ENCODE measurements around the gene WIPF2. TPM values are rescaled to one million over a fixed set of nuclear protein-coding genes. Genes with fewer than 3 reads are reported as not detected.
"Not testable (repeated sequence)": the region's sequence is repeated elsewhere in the genome, so short reads cannot be mapped to it uniquely, and the experiment has no call there.

WIPF2 gene
- total RNA-seq, 1 experiment from 2014 or later = 9.0 TPM

- no peak for DNase-seq
- Histone ChIP-seq H3K27me3 (no peaks in the 10 kb centered on the region), H3K4me3 (no peak overlapping the region), H3K4me1 (no peaks in the 10 kb centered on the region), H3K27ac (no peak overlapping the region), H3K9me3 (replicated peaks) (no peaks in the 10 kb centered on the region), H3K36me3 (peaks cover 6% of the 10 kb centered on the region)
These were observed 37.9 kb upstream of the WIPF2 start for GRCh38 chr17:40181205-40181604.

- H3K4me1 ChIP-seq = no peaks in the 10 kb centered on the region
- H3K36me3 ChIP-seq = no peaks in the 10 kb centered on the region
- H3K27ac ChIP-seq = no peak overlapping the region
- H3K4me3 ChIP-seq = no peak overlapping the region
- H3K27me3 ChIP-seq = no peaks in the 10 kb centered on the region
- no peaks in the 10 kb centered on the region for H3K9me3 ChIP-seq (replicated peaks)
- no peak for DNase-seq
These were observed 36.5 kb upstream of the WIPF2 start for GRCh38 chr17:40182606-40183005.

- no peaks in the 10 kb centered on the region for H3K4me1 ChIP-seq
- no peaks in the 10 kb centered on the region for H3K9me3 ChIP-seq (replicated peaks)
- H3K27ac ChIP-seq = no peak overlapping the region
- no peaks in the 10 kb centered on the region for H3K27me3 ChIP-seq
- H3K4me3 ChIP-seq = no peak overlapping the region
- DNase-seq = no peak
- H3K36me3 ChIP-seq = no peaks in the 10 kb centered on the region
These were observed 31.9 kb upstream of the WIPF2 start for GRCh38 chr17:40187238-40187637.

GRCh38 chr17:40188694-40189093, 30.4 kb upstream of the WIPF2 start:
- Histone ChIP-seq H3K36me3 (no peaks in the 10 kb centered on the region), H3K4me1 (no peaks in the 10 kb centered on the region), H3K27me3 (no peaks in the 10 kb centered on the region), H3K9me3 (replicated peaks) (no peaks in the 10 kb centered on the region), H3K27ac (no peak overlapping the region), H3K4me3 (no peak overlapping the region)
- no peak for DNase-seq

- Histone ChIP-seq H3K27ac (no peak overlapping the region), H3K27me3 (no peaks in the 10 kb centered on the region), H3K4me1 (peaks cover 12% of the 10 kb centered on the region), H3K9me3 (replicated peaks) (no peaks in the 10 kb centered on the region), H3K36me3 (0 out of 2 replicates have a peak, but pooled peaks cover 2% of the 10 kb centered on the region), H3K4me3 (no peak overlapping the region)
- DNase-seq = no peak
These were observed 28.7 kb upstream of the WIPF2 start for GRCh38 chr17:40190197-40191021.

GRCh38 chr17:40191237-40192208, 27.6 kb upstream of the WIPF2 start:
- H3K27ac ChIP-seq = no peak overlapping the region
- no peak for DNase-seq
- H3K4me1 ChIP-seq = peaks cover 12% of the 10 kb centered on the region

GRCh38 chr17:40192961-40193360, 26.1 kb upstream of the WIPF2 start:
- DNase-seq = no peak
- peaks cover 12% of the 10 kb centered on the region for H3K4me1 ChIP-seq
- H3K9me3 ChIP-seq (replicated peaks) = 0 out of 2 replicates have a peak, but pooled peaks cover 3% of the 10 kb centered on the region
- no peaks in the 10 kb centered on the region for H3K27me3 ChIP-seq
- no peak overlapping the region for H3K4me3 ChIP-seq
- H3K27ac ChIP-seq = no peak overlapping the region
- H3K36me3 ChIP-seq = 0 out of 2 replicates have a peak, but pooled peaks cover 2% of the 10 kb centered on the region

More at GRCh38 chr17:40191237-40192208, 27.6 kb upstream of the WIPF2 start:
- H3K4me3 ChIP-seq = no peak overlapping the region
- H3K27me3 ChIP-seq = no peaks in the 10 kb centered on the region
- no peaks in the 10 kb centered on the region for H3K9me3 ChIP-seq (replicated peaks)
- H3K36me3 ChIP-seq = 0 out of 2 replicates have a peak, but pooled peaks cover 2% of the 10 kb centered on the region

GRCh38 chr17:40194821-40195220, 24.3 kb upstream of the WIPF2 start:
- peak; percentile 27 to 46 for DNase-seq
- Histone ChIP-seq H3K4me3 (no peak overlapping the region), H3K27me3 (no peaks in the 10 kb centered on the region), H3K27ac (peak overlapping the region; percentile 39; the same call in 1 of the 2 replicates), H3K4me1 (peaks cover 12% of the 10 kb centered on the region), H3K9me3 (replicated peaks) (0 out of 2 replicates have a peak, but pooled peaks cover 3% of the 10 kb centered on the region), H3K36me3 (0 out of 2 replicates have a peak, but pooled peaks cover 2% of the 10 kb centered on the region)

- Histone ChIP-seq H3K27ac (no peak overlapping the region), H3K4me3 (no peak overlapping the region), H3K9me3 (replicated peaks) (0 out of 2 replicates have a peak, but pooled peaks cover 3% of the 10 kb centered on the region), H3K36me3 (0 out of 2 replicates have a peak, but pooled peaks cover 2% of the 10 kb centered on the region), H3K4me1 (peaks cover 12% of the 10 kb centered on the region), H3K27me3 (no peaks in the 10 kb centered on the region)
- no peak for DNase-seq
These were observed 21.6 kb upstream of the WIPF2 start for GRCh38 chr17:40197550-40197949.

- not testable (repeated sequence) for H3K4me3 ChIP-seq; H3K36me3 ChIP-seq; H3K9me3 ChIP-seq (replicated peaks); H3K27ac ChIP-seq; H3K27me3 ChIP-seq
- DNase-seq = peak; percentile 22 to 46
- peaks cover 12% of the 10 kb centered on the region for H3K4me1 ChIP-seq
These were observed 21.1 kb upstream of the WIPF2 start for GRCh38 chr17:40197965-40198456.

GRCh38 chr17:40198576-40198975, 20.5 kb upstream of the WIPF2 start:
- H3K9me3 ChIP-seq (replicated peaks) = 0 out of 2 replicates have a peak, but pooled peaks cover 3% of the 10 kb centered on the region
- no peak overlapping the region for H3K27ac ChIP-seq
- DNase-seq = no peak
- H3K4me3 ChIP-seq = no peak overlapping the region
- peaks cover 12% of the 10 kb centered on the region for H3K4me1 ChIP-seq
- 0 out of 2 replicates have a peak, but pooled peaks cover 2% of the 10 kb centered on the region for H3K36me3 ChIP-seq
- no peaks in the 10 kb centered on the region for H3K27me3 ChIP-seq

- H3K4me1 ChIP-seq = no peaks in the 10 kb centered on the region
- no peak for DNase-seq
- H3K9me3 ChIP-seq (replicated peaks) = no peaks in the 10 kb centered on the region
- H3K4me3 ChIP-seq = no peak overlapping the region
- H3K27me3 ChIP-seq = no peaks in the 10 kb centered on the region
- H3K27ac ChIP-seq = no peak overlapping the region
- no peaks in the 10 kb centered on the region for H3K36me3 ChIP-seq
These were observed 16.0 kb upstream of the WIPF2 start for GRCh38 chr17:40203131-40203530.

- not testable (repeated sequence) for H3K27ac ChIP-seq; H3K36me3 ChIP-seq; H3K4me3 ChIP-seq; H3K27me3 ChIP-seq; H3K9me3 ChIP-seq (replicated peaks); H3K4me1 ChIP-seq; DNase-seq
These were observed 12.9 kb upstream of the WIPF2 start for GRCh38 chr17:40206193-40206592.

GRCh38 chr17:40209404-40210093, 9.6 kb upstream of the WIPF2 start:
- DNase-seq = no peak
- Histone ChIP-seq H3K4me1 (peaks cover 4% of the 10 kb centered on the region; the same call in 1 of the 2 replicates), H3K27me3 (no peaks in the 10 kb centered on the region), H3K27ac (no peak overlapping the region), H3K4me3 (no peak overlapping the region), H3K9me3 (replicated peaks) (no peaks in the 10 kb centered on the region), H3K36me3 (no peaks in the 10 kb centered on the region)

Measured in SJCRH30 (cell line).